ENCODE measurements around the gene HLA-DQA2.
"Not testable (repeated sequence)": the region's sequence is repeated elsewhere in the genome, so short reads cannot be mapped to it uniquely, and the experiment has no call there.

The HLA-DQA2 gene

GRCh38 chr6:32779036-32779435 lies 37.8 kb downstream of the HLA-DQA2 start:
- Histone ChIP-seq H3K27ac (ENCODE audit: low read depth, low read length) (no peak overlapping the region), H3K36me3 (ENCODE audit: insufficient read depth, low read length) (no peaks in the 10 kb centered on the region), H3K9ac (ENCODE audit: low read length) (no peak overlapping the region), H3K27me3 (ENCODE audit: control insufficient read depth in 1 of 2, insufficient read depth in 2 of 2, low read length in 2 of 2) (no peaks in the 10 kb centered on the region), H3K9me3 (ENCODE audit: low read length) (no peaks in the 10 kb centered on the region), H3K4me3 (ENCODE audit: low read depth in 1 of 2, low read length in 2 of 2) (no peak overlapping the region), H3K4me1 (ENCODE audit: insufficient read depth, low read length) (no peaks in the 10 kb centered on the region)

- not testable (repeated sequence) for H3K27me3 ChIP-seq (ENCODE audit: control insufficient read depth in 1 of 2, insufficient read depth in 2 of 2, low read length in 2 of 2)
These were observed 41.7 kb downstream of the HLA-DQA2 start for GRCh38 chr6:32782923-32783322.

GRCh38 chr6:32785781-32786533 lies 44.8 kb downstream of the HLA-DQA2 start:
- Histone ChIP-seq H3K36me3 (ENCODE audit: insufficient read depth, low read length) (no peaks in the 10 kb centered on the region), H3K4me1 (ENCODE audit: insufficient read depth, low read length) (no peaks in the 10 kb centered on the region)

More at GRCh38 chr6:32782923-32783322, 41.7 kb downstream of the HLA-DQA2 start:
- not testable (repeated sequence) for H3K4me1 ChIP-seq (ENCODE audit: insufficient read depth, low read length); H3K36me3 ChIP-seq (ENCODE audit: insufficient read depth, low read length); H3K9ac ChIP-seq (ENCODE audit: low read length); H3K4me3 ChIP-seq (ENCODE audit: low read depth in 1 of 2, low read length in 2 of 2); H3K27ac ChIP-seq (ENCODE audit: low read depth, low read length); H3K9me3 ChIP-seq (ENCODE audit: low read length)

GRCh38 chr6:32790306-32790705 lies 49.1 kb downstream of the HLA-DQA2 start:
- Histone ChIP-seq H3K4me1 (ENCODE audit: insufficient read depth, low read length) (no peaks in the 10 kb centered on the region), H3K36me3 (ENCODE audit: insufficient read depth, low read length) (no peaks in the 10 kb centered on the region), H3K27ac (ENCODE audit: low read depth, low read length) (no peak overlapping the region), H3K27me3 (ENCODE audit: control insufficient read depth in 1 of 2, insufficient read depth in 2 of 2, low read length in 2 of 2) (peaks cover 0 to 8% of the 10 kb centered on the region in 2 donors), H3K4me3 (ENCODE audit: low read depth in 1 of 2, low read length in 2 of 2) (no peak overlapping the region), H3K9me3 (ENCODE audit: low read length) (no peaks in the 10 kb centered on the region), H3K9ac (ENCODE audit: low read length) (no peak overlapping the region)

More at GRCh38 chr6:32785781-32786533, 44.8 kb downstream of the HLA-DQA2 start:
- no peak overlapping the region for H3K9ac ChIP-seq (ENCODE audit: low read length)
- peaks cover 0 to 4% of the 10 kb centered on the region in 2 donors for H3K27me3 ChIP-seq (ENCODE audit: control insufficient read depth in 1 of 2, insufficient read depth in 2 of 2, low read length in 2 of 2)
- H3K4me3 ChIP-seq (ENCODE audit: low read depth in 1 of 2, low read length in 2 of 2), result no peak overlapping the region
- H3K9me3 ChIP-seq (ENCODE audit: low read length), result no peaks in the 10 kb centered on the region
- no peak overlapping the region for H3K27ac ChIP-seq (ENCODE audit: low read depth, low read length)

GRCh38 chr6:32792901-32793435 lies 51.8 kb downstream of the HLA-DQA2 start:
- H3K27ac ChIP-seq (ENCODE audit: low read depth, low read length), result no peak overlapping the region
- no peaks in the 10 kb centered on the region for H3K36me3 ChIP-seq (ENCODE audit: insufficient read depth, low read length)
- H3K27me3 ChIP-seq (ENCODE audit: control insufficient read depth in 1 of 2, insufficient read depth in 2 of 2, low read length in 2 of 2), result peaks cover 0 to 4% of the 10 kb centered on the region in 2 donors
- no peak overlapping the region for H3K4me3 ChIP-seq (ENCODE audit: low read depth in 1 of 2, low read length in 2 of 2)
- no peak overlapping the region for H3K9ac ChIP-seq (ENCODE audit: low read length)
- no peaks in the 10 kb centered on the region for H3K4me1 ChIP-seq (ENCODE audit: insufficient read depth, low read length)
- no peaks in the 10 kb centered on the region for H3K9me3 ChIP-seq (ENCODE audit: low read length)

- no peaks in the 10 kb centered on the region for H3K36me3 ChIP-seq (ENCODE audit: insufficient read depth, low read length)
- H3K4me3 ChIP-seq (ENCODE audit: low read depth in 1 of 2, low read length in 2 of 2), result no peak overlapping the region
- peaks cover 0 to 4% of the 10 kb centered on the region in 2 donors for H3K27me3 ChIP-seq (ENCODE audit: control insufficient read depth in 1 of 2, insufficient read depth in 2 of 2, low read length in 2 of 2)
- H3K9ac ChIP-seq (ENCODE audit: low read length), result no peak overlapping the region
- no peaks in the 10 kb centered on the region for H3K4me1 ChIP-seq (ENCODE audit: insufficient read depth, low read length)
- no peak overlapping the region for H3K27ac ChIP-seq (ENCODE audit: low read depth, low read length)
- H3K9me3 ChIP-seq (ENCODE audit: low read length), result no peaks in the 10 kb centered on the region
These were observed 53.3 kb downstream of the HLA-DQA2 start for GRCh38 chr6:32794510-32794909.
